ENCODE data around the gene GFI1B. TPM values are rescaled to one million over a fixed set of nuclear protein-coding genes. Genes with fewer than 3 reads are reported as not detected.

Gene GFI1B
- total and polyA plus RNA-seq, 2 of the 4 experiments (the other 2 are of a cell fraction): 0.02 TPM; not detected in 1

DNA sequence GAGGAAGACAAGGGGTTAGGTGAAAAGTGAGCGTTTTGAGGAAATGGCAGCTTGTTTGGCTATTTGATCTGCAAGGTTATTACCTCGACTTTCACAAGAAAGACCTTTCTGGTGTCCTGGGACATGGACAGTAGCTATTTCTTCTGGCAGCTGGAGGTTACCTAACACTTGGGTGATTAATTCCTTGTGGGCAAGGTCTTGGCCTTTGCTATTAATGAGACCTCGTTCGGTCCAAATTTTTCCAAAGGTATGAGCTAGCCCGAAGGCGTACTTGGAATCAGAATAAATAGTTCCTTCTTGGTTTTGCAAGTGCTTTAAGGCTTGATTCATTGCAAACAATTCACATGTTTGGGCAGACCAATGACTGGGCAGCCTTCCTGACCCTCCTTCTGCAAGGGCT, 57.2 kb downstream of the GFI1B start:
- Histone ChIP-seq H3K9me3 (ENCODE audit: control insufficient read depth, insufficient read depth, low read length) (no peaks in the 10 kb centered on the region), H3K27ac (ENCODE audit: insufficient read depth, low read length) (no peak overlapping the region), H3K18ac (ENCODE audit: low read depth, low read length) (no peak overlapping the region), H4K8ac (ENCODE audit: low read depth in 2 of 2, low read length in 2 of 2) (no peak overlapping the region), H2BK5ac (ENCODE audit: low read depth, low read length, poor library complexity, severe bottlenecking) (no peak overlapping the region), H3K4ac (ENCODE audit: low read depth, low read length) (no peak overlapping the region), H2BK15ac (ENCODE audit: low read depth, low read length) (no peak overlapping the region), H2BK20ac (ENCODE audit: low read depth, low read length) (no peak overlapping the region), H3K9ac (ENCODE audit: low read depth, low read length) (no peak overlapping the region), H3K56ac (ENCODE audit: extremely low read depth, insufficient read depth, low read length) (no peak overlapping the region), H4K91ac (ENCODE audit: insufficient read depth, low read depth, low read length) (no peak overlapping the region), H3K14ac (replicated peaks; ENCODE audit: low read depth, low read length) (no peak overlapping the region), H2AK5ac (ENCODE audit: low read depth, low read length) (no peak overlapping the region), H2AFZ (replicated peaks; ENCODE audit: low read length, poor library complexity) (no peak overlapping the region), H2BK120ac (ENCODE audit: low read depth, low read length) (no peak overlapping the region), H4K20me1 (ENCODE audit: insufficient read depth, low read length) (peaks cover 46% of the 10 kb centered on the region), H3K9me1 (ENCODE audit: insufficient read depth, low read length) (peaks cover 5% of the 10 kb centered on the region), H3K23ac (ENCODE audit: low read depth, low read length) (no peak overlapping the region), H3K36me3 (ENCODE audit: control insufficient read depth, insufficient read depth, low read length) (peaks cover 9% of the 10 kb centered on the region), H2AK9ac (replicated peaks; ENCODE audit: low read depth, low read length, poor library complexity) (no peak overlapping the region), H3K4me1 (ENCODE audit: control insufficient read depth, insufficient read depth, low read length) (peaks cover 3% of the 10 kb centered on the region), H3K79me1 (ENCODE audit: low read depth in 1 of 2, low read length in 2 of 2) (peaks cover 62 to 88% of the 10 kb centered on the region in 2 experiments), H3K4me2 (ENCODE audit: low read depth, low read length) (no peak overlapping the region), H3K27me3 (ENCODE audit: control insufficient read depth, insufficient read depth, low read length) (no peaks in the 10 kb centered on the region), H3K4me3 (ENCODE audit: insufficient read depth, low read depth, low read length) (no peak overlapping the region), H4K5ac (ENCODE audit: low read depth, low read length) (no peak overlapping the region)
- ATAC-seq (ENCODE audit: low read depth): no peak
- DNase-seq: no peak
- no TSS peak for BruUV-seq (replicated peaks)
- in situ Hi-C loops (cut with MboI; ENCODE audit: low sequenced_read_pairs) (loop anchor here (25.0 kb wide), 1 partner anchor 452 kb away; the partner anchor contains the start of gene SLC2A6), intact Hi-C loops (cut with micrococcal nuclease) (no loop called here), dilution Hi-C loops (cut with HindIII; ENCODE audit: low sequenced_read_pairs, unreplicated experiment) (no loop called here)
- TF ChIP-seq CEBPB (IDR thresholded peaks at IDR 0.05; ENCODE audit: low read depth, low read length): no peak
- TF ChIP-seq RFX5 (IDR thresholded peaks at IDR 0.05; ENCODE audit: low read depth, low read length): no peak
- no peak for TF ChIP-seq NFE2L2 (IDR thresholded peaks at IDR 0.05; ENCODE audit: low read depth, low read length)
- no peak for TF ChIP-seq MAZ (IDR thresholded peaks at IDR 0.05; ENCODE audit: borderline replicate concordance, low read depth, low read length)
- TF ChIP-seq, protein P1, sequence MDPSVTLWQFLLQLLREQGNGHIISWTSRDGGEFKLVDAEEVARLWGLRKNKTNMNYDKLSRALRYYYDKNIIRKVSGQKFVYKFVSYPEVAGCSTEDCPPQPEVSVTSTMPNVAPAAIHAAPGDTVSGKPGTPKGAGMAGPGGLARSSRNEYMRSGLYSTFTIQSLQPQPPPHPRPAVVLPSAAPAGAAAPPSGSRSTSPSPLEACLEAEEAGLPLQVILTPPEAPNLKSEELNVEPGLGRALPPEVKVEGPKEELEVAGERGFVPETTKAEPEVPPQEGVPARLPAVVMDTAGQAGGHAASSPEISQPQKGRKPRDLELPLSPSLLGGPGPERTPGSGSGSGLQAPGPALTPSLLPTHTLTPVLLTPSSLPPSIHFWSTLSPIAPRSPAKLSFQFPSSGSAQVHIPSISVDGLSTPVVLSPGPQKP (IDR thresholded peaks at IDR 0.05; ENCODE audit: borderline replicate concordance, low read depth, low read length): no peak
- TF ChIP-seq CHD1 (IDR thresholded peaks at IDR 0.05; ENCODE audit: low read depth, low read length): no peak
- no peak for TF ChIP-seq FOS (IDR thresholded peaks at IDR 0.05; ENCODE audit: low read depth, low read length)
- no peak for TF ChIP-seq RCOR1 (IDR thresholded peaks at IDR 0.05; ENCODE audit: insufficient replicate concordance, low read length)
- TF ChIP-seq SMC3 (IDR thresholded peaks at IDR 0.05; ENCODE audit: low read depth, low read length): no peak
- TF ChIP-seq, protein P2, sequence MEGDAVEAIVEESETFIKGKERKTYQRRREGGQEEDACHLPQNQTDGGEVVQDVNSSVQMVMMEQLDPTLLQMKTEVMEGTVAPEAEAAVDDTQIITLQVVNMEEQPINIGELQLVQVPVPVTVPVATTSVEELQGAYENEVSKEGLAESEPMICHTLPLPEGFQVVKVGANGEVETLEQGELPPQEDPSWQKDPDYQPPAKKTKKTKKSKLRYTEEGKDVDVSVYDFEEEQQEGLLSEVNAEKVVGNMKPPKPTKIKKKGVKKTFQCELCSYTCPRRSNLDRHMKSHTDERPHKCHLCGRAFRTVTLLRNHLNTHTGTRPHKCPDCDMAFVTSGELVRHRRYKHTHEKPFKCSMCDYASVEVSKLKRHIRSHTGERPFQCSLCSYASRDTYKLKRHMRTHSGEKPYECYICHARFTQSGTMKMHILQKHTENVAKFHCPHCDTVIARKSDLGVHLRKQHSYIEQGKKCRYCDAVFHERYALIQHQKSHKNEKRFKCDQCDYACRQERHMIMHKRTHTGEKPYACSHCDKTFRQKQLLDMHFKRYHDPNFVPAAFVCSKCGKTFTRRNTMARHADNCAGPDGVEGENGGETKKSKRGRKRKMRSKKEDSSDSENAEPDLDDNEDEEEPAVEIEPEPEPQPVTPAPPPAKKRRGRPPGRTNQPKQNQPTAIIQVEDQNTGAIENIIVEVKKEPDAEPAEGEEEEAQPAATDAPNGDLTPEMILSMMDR (conservative IDR thresholded peaks at IDR 0.05; ENCODE audit: low read depth, low read length): no peak
- no peak for TF ChIP-seq BHLHE40 (IDR thresholded peaks at IDR 0.05; ENCODE audit: low read depth, low read length)
- no peak for TF ChIP-seq POLR2A (IDR thresholded peaks at IDR 0.05; ENCODE audit: low read depth, low read length)
- no peak for TF ChIP-seq MAFK (IDR thresholded peaks at IDR 0.05; ENCODE audit: low read depth, low read length)
- TF ChIP-seq RAD21 (IDR thresholded peaks at IDR 0.05; ENCODE audit: low read length): no peak
- TF ChIP-seq, protein P3, sequence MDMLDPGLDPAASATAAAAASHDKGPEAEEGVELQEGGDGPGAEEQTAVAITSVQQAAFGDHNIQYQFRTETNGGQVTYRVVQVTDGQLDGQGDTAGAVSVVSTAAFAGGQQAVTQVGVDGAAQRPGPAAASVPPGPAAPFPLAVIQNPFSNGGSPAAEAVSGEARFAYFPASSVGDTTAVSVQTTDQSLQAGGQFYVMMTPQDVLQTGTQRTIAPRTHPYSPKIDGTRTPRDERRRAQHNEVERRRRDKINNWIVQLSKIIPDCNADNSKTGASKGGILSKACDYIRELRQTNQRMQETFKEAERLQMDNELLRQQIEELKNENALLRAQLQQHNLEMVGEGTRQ (IDR thresholded peaks at IDR 0.05; ENCODE audit: low read depth, low read length): no peak
- no peak for TF ChIP-seq MXI1 (IDR thresholded peaks at IDR 0.05; ENCODE audit: borderline replicate concordance, low read depth, low read length)
- WGBS, 2 experiments (ENCODE audit: extremely low coverage in 2 of 2, insufficient read length in 1 of 2): 86% methylated on average over 1 of the region's 6 CpGs; no CpG with 5 or more reads in 1 of the 2 experiments
- CTCF ChIA-PET: interaction anchor here (2.1 kb wide), 1 partner anchor 13 kb away, joined by 6 read pairs; no protein-coding TSS in a partner anchor
- POLR2A ChIA-PET (ENCODE audit: unreplicated experiment): no interaction called here

Data from IMR-90 (cell line).